ENCODE data around the gene EFEMP2. TPM values are rescaled to one million over a fixed set of nuclear protein-coding genes. Genes with fewer than 3 reads are reported as not detected.

Gene EFEMP2
- total RNA-seq, 3 donors from 2014 or later = 34.5 to 75.0 (median 57.0) TPM

DNA sequence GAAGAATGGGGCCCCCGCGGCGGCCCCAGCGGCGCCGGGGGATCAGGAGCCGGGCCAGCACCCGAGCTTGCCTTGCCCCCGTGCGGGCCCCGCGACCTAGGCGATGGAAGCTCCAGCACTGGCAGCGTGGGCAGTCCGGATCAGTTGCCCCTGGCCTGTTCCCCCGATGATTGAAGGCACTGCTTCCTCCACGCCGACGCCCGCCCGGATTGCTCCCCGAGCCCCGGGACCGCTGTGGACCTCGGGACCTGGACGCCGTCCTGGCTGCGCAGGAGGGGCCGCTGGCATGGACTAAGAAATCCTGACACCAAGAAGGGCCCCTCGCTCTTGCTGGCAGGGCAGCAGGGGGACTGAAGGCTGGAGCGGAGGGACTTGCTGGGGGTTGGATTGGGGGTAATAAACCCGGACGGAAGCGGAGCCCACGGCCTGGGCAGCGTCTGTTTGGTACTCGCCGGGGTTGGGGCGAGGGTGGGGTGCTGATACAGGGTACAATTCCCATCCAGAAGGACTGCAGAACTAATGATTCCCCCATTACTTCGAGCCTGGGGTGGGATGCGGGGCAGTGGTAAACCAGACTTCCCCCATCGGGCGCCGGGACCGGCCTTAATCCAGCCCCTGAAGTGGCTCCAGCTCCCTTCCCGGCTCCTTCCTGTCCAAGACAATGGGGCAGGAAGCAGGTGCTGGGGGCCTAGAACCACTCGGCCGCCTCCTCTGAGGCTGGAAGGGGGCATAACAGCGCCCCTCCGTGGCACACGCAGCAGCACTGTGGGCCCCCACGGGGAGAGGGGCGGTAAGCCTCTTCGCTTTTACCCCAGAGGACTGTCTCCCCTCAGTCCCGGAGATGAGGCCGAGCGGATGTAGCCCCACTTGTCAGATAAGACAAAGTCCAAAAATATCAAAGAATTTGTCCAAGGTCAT lies 18.9 kb upstream of the EFEMP2 start:
- intact Hi-C loops (cut with DNase I; ENCODE audit: low total_unique reads) = no loop called here
- Histone ChIP-seq H3K36me3 (no peaks in the 10 kb centered on the region), H3K27ac (peak overlapping the region; percentile 94 to 99), H3K27me3 (no peaks in the 10 kb centered on the region), H3K9me3 (no peaks in the 10 kb centered on the region), H3K4me3 (peak overlapping the region; percentile 67 to 92 (median 81)), H3K4me1 (peaks cover 23 to 25% of the 10 kb centered on the region in 2 donors)
- TF ChIP-seq, protein P1, sequence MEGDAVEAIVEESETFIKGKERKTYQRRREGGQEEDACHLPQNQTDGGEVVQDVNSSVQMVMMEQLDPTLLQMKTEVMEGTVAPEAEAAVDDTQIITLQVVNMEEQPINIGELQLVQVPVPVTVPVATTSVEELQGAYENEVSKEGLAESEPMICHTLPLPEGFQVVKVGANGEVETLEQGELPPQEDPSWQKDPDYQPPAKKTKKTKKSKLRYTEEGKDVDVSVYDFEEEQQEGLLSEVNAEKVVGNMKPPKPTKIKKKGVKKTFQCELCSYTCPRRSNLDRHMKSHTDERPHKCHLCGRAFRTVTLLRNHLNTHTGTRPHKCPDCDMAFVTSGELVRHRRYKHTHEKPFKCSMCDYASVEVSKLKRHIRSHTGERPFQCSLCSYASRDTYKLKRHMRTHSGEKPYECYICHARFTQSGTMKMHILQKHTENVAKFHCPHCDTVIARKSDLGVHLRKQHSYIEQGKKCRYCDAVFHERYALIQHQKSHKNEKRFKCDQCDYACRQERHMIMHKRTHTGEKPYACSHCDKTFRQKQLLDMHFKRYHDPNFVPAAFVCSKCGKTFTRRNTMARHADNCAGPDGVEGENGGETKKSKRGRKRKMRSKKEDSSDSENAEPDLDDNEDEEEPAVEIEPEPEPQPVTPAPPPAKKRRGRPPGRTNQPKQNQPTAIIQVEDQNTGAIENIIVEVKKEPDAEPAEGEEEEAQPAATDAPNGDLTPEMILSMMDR (IDR thresholded peaks at IDR 0.05) = no peak
- TF ChIP-seq POLR2A (IDR thresholded peaks at IDR 0.05) = no peak
- no peak for TF ChIP-seq POLR2AphosphoS5 (IDR thresholded peaks at IDR 0.05)
- DNase-seq (ENCODE audit: low spot score in 2 of 2) = no peak

DNA sequence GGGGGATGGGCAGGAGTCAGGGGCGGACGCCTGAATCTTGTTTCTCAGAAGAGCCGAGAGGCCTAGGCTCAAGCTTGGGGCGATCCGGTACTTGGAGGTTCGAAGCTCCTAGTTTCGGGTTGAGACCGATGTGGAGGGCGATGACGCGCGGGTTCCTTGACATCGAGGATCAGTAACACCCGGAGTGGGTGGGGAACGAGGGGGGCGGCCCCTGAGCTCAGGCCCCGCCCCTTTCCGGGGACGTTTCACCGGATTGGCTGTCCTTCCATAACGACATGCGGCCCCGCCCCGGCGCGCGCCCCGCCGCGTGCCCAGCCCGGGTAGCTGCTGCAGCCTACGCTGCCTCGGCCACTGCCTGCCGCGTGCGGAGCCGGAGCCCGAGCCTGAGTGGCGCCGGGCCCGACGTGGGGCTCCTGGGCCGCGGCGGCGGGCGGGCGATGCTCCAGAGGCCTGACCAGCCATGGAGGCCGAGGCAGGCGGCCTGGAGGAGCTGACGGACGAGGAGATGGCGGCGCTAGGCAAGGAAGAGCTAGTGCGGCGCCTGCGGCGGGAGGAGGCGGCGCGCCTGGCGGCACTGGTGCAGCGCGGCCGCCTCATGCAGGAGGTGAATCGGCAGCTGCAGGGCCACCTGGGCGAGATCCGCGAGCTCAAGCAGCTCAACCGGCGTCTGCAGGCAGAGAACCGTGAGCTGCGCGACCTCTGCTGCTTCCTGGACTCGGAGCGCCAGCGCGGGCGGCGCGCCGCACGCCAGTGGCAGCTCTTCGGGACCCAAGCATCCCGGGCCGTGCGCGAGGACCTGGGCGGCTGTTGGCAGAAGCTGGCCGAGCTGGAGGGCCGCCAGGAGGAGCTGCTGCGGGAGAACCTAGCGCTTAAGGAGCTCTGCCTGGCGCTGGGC lies 18.0 kb upstream of the EFEMP2 start, which contains the start of gene CCDC85B:
Gene CCDC85B, plus strand, starts transcription at position 350 of the 895 bp plus-strand sequence. Its CDS starts 111 bp downstream, at position 461.
- H3K27me3 ChIP-seq = no peaks in the 10 kb centered on the region
- peak within 1 kb of the TSS; percentile 67 to 92 (median 81) for H3K4me3 ChIP-seq
- peak; percentile 98 to 99 for DNase-seq (ENCODE audit: low spot score in 2 of 2)
- H3K27ac ChIP-seq = peak within 1 kb of the TSS; percentile 94 to 99
- peaks cover 23 to 25% of the 10 kb centered on the region in 2 donors for H3K4me1 ChIP-seq
- no peaks in the 10 kb centered on the region for H3K36me3 ChIP-seq
- TF ChIP-seq POLR2A (IDR thresholded peaks at IDR 0.05) = peak; percentile 52
- peak; percentile 45 to 91 (median 71) for TF ChIP-seq POLR2AphosphoS5 (IDR thresholded peaks at IDR 0.05)
- TF ChIP-seq, protein P1 (IDR thresholded peaks at IDR 0.05) = peak in 1 of 3 donors; percentile 32
- no peaks in the 10 kb centered on the region for H3K9me3 ChIP-seq
- intact Hi-C loops (cut with DNase I; ENCODE audit: low total_unique reads) = loop anchor here (1.0 kb wide), 1 partner anchor 30 kb away; no protein-coding TSS in a partner anchor

DNA sequence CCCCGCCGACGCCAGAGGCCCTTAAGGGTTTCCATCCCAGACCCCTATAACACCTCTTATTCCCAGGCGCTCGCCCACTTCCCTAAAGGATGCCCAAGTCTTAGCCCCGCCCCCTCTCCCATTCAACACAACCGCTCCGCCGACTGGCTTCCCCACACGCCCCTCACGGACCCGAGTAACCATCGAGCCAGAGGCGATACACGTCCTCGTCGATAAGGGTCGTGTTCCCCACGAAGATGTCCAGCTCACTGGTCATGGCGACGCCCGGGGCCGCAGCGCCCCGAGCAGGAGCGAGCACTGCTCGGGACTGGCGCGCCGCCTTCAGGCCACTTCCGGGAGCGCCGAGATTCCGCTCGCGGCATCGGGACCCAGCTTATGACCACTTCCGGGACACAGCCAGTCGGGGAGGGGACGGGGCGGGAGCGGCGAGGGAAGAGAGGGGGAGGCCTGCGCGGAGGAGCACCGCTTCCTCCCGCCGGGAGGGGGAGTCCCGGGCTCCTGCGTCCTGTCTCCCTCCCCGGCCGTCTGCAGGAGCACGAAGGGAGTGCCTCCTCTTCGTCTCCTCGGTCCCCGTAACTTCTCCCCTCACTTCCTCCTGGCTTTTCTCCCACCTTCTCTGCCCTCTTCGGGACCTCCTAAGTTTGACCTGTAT lies 15.7 kb upstream of the EFEMP2 start, which contains the start of gene FIBP:
Gene FIBP, minus strand, starts transcription at position 309 of the 652 bp plus-strand sequence. Its CDS starts 53 bp downstream, at position 256.
- DNase-seq (ENCODE audit: low spot score in 2 of 2) = peak; percentile 97 to 99
- Histone ChIP-seq H3K27ac (peak within 1 kb of the TSS; percentile 94 to 99), H3K4me1 (peaks cover 21 to 23% of the 10 kb centered on the region in 2 donors), H3K27me3 (no peaks in the 10 kb centered on the region), H3K36me3 (no peaks in the 10 kb centered on the region), H3K4me3 (peak within 1 kb of the TSS; percentile 66 to 92 (median 81)), H3K9me3 (no peaks in the 10 kb centered on the region)
- intact Hi-C loops (cut with DNase I; ENCODE audit: low total_unique reads) = loop anchor here (10.0 kb wide), 1 partner anchor 77 kb away; the partner anchor contains the start of gene SART1
- TF ChIP-seq POLR2A (IDR thresholded peaks at IDR 0.05) (peak; percentile 53), POLR2AphosphoS5 (IDR thresholded peaks at IDR 0.05) (peak; percentile 84 to 92 (median 92))
- TF ChIP-seq, protein P1 (IDR thresholded peaks at IDR 0.05) = peak; percentile 93 to 98 (median 95)

DNA sequence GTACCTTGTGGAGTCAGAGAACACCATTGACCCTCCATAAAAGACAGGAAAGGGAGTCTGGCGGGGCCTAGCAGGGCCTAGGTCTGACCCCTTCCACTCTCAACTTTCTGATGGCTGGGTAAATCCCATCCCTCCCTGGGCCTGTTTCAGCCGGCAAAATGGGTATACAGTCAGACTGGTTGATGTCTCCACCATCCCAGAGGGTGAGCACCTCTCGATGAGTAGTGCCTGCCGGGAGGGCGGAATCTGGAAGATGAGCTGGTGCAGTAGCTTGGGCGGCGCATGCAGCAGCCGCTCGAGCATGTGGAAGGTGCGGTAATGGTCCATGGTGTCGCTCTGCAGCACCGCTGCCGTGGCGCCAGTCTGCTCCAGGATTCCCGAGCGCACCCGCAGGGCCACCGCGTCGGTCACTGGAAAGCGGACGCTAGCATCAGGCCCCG lies 15.1 kb upstream of the EFEMP2 start:
- Histone ChIP-seq H3K9me3 (no peaks in the 10 kb centered on the region), H3K27ac (peak overlapping the region; percentile 94 to 99), H3K4me1 (peaks cover 16 to 23% of the 10 kb centered on the region in 2 donors), H3K4me3 (peak overlapping the region; percentile 66 to 92 (median 81)), H3K36me3 (no peaks in the 10 kb centered on the region), H3K27me3 (no peaks in the 10 kb centered on the region)
- no peak for DNase-seq (ENCODE audit: low spot score in 2 of 2)
- no peak for TF ChIP-seq POLR2A (IDR thresholded peaks at IDR 0.05)
- intact Hi-C loops (cut with DNase I; ENCODE audit: low total_unique reads) = loop anchor here (10.0 kb wide), 1 partner anchor 77 kb away; the partner anchor contains the start of gene SART1
